Immature natural killer cell (primary cell): ENCODE results near the gene AGER. TPM values are rescaled to one million over a fixed set of nuclear protein-coding genes. Genes with fewer than 3 reads are reported as not detected.
"Not testable (repeated sequence)": the region's sequence is repeated elsewhere in the genome, so short reads cannot be mapped to it uniquely, and the experiment has no call there.

Experiments used
- DNase-seq, 3 donors: peaks; one replicate each; pipeline ENCODE4 v3.0.0; 2022; ENCODE audit warnings: mixed read lengths in 1 of 3
- H3K27ac Mint-ChIP-seq, 6 donors: one replicate each; pipeline ENCODE4 v1.8.0; 2020; ENCODE audit warnings: mixed read lengths in 6 of 6, mild to moderate bottlenecking in 5 of 6, inconsistent platforms in 4 of 6, moderate library complexity in 3 of 6
- H3K27me3 Mint-ChIP-seq, 3 donors: one replicate each; pipeline ENCODE4 v1.8.0; 2020 to 2021; ENCODE audit warnings: low read depth in 3 of 3, mild to moderate bottlenecking in 3 of 3, mixed read lengths in 3 of 3, moderate library complexity in 3 of 3, inconsistent platforms in 1 of 3
- H3K36me3 Mint-ChIP-seq, 3 donors: one replicate each; pipeline ENCODE4 v1.8.0; 2020; ENCODE audit warnings: mixed read lengths in 3 of 3, inconsistent platforms in 2 of 3, mild to moderate bottlenecking in 2 of 3
- H3K4me1 Mint-ChIP-seq, 2 donors: one replicate each; pipeline ENCODE4 v1.8.0; 2020; ENCODE audit warnings: inconsistent platforms in 2 of 2, mild to moderate bottlenecking in 2 of 2, mixed read lengths in 2 of 2, moderate library complexity in 1 of 2
- H3K4me3 Mint-ChIP-seq, 5 donors: one replicate each; pipeline ENCODE4 v1.8.0; 2020; ENCODE audit warnings: mild to moderate bottlenecking in 5 of 5, mixed read lengths in 5 of 5, inconsistent platforms in 3 of 5, moderate library complexity in 3 of 5
- H3K9me3 Mint-ChIP-seq, 6 donors: one replicate each; pipeline ENCODE4 v1.8.0; 2020; ENCODE audit warnings: mild to moderate bottlenecking in 6 of 6, mixed read lengths in 6 of 6, inconsistent platforms in 4 of 6, moderate library complexity in 3 of 6
- polyA plus RNA-seq, 3 donors: library from polyadenylated mRNA; unstranded; fragments of 300-500 nt; fragmentation: Illumina TruSeq; gene quantifications; one replicate each; pipeline ENCODE4 v1.2.3, GENCODE V29; 2021

The AGER gene
- polyA plus RNA-seq, 3 donors from 2014 or later = 0.25 to 0.57 TPM; not detected in 1

- H3K36me3 Mint-ChIP-seq, DNase-seq, H3K4me1 Mint-ChIP-seq, H3K4me3 Mint-ChIP-seq, H3K27ac Mint-ChIP-seq, H3K27me3 Mint-ChIP-seq, H3K9me3 Mint-ChIP-seq: not testable (repeated sequence)
Observed at GRCh38 chr6:32211432-32211831, 27.4 kb upstream of the AGER start.

GRCh38 chr6:32210191-32210601 is 26.1 kb upstream of the AGER start:
- Mint-ChIP-seq H3K27ac (peak overlapping the region in 2 of 6 donors; percentile 64 to 71), H3K27me3 (peaks cover 0 to 4% (median 0%) of the 10 kb centered on the region in 3 donors), H3K4me3 (no peak overlapping the region), H3K4me1 (no peaks in the 10 kb centered on the region), H3K9me3 (no peaks in the 10 kb centered on the region), H3K36me3 (no peaks in the 10 kb centered on the region)
- DNase-seq = no peak

- Mint-ChIP-seq H3K4me3 (no peak overlapping the region), H3K27ac (no peak overlapping the region)
- DNase-seq = no peak
Observed at GRCh38 chr6:32208996-32209395, 24.9 kb upstream of the AGER start.

GRCh38 chr6:32204268-32204715 is 20.2 kb upstream of the AGER start:
- H3K4me3 Mint-ChIP-seq = no peak overlapping the region
- peaks cover 0 to 4% (median 0%) of the 10 kb centered on the region in 3 donors for H3K36me3 Mint-ChIP-seq
- no peak for DNase-seq
- H3K9me3 Mint-ChIP-seq = no peaks in the 10 kb centered on the region
- H3K27me3 Mint-ChIP-seq = peaks cover 0 to 6% (median 4%) of the 10 kb centered on the region in 3 donors
- no peak overlapping the region for H3K27ac Mint-ChIP-seq
- H3K4me1 Mint-ChIP-seq = no peaks in the 10 kb centered on the region

More at GRCh38 chr6:32208996-32209395, 24.9 kb upstream of the AGER start:
- Mint-ChIP-seq H3K4me1 (no peaks in the 10 kb centered on the region), H3K27me3 (peaks cover 0 to 4% (median 3%) of the 10 kb centered on the region in 3 donors), H3K9me3 (no peaks in the 10 kb centered on the region), H3K36me3 (peaks cover 0 to 4% (median 0%) of the 10 kb centered on the region in 3 donors)

- Mint-ChIP-seq H3K4me1 (no peaks in the 10 kb centered on the region), H3K9me3 (no peaks in the 10 kb centered on the region), H3K36me3 (peaks cover 0 to 4% (median 0%) of the 10 kb centered on the region in 3 donors), H3K27ac (no peak overlapping the region), H3K27me3 (peaks cover 0 to 6% (median 4%) of the 10 kb centered on the region in 3 donors), H3K4me3 (no peak overlapping the region)
- DNase-seq = no peak
Observed at GRCh38 chr6:32203426-32204267, 19.6 kb upstream of the AGER start.

- DNase-seq = no peak
- peaks cover 0 to 4% (median 0%) of the 10 kb centered on the region in 3 donors for H3K36me3 Mint-ChIP-seq
- H3K27ac Mint-ChIP-seq = no peak overlapping the region
- H3K4me1 Mint-ChIP-seq = peaks cover 0 to 1% of the 10 kb centered on the region in 2 donors
- peaks cover 0 to 6% (median 4%) of the 10 kb centered on the region in 3 donors for H3K27me3 Mint-ChIP-seq
- no peak overlapping the region for H3K4me3 Mint-ChIP-seq
- H3K9me3 Mint-ChIP-seq = no peaks in the 10 kb centered on the region
Observed at GRCh38 chr6:32202186-32202585, 18.1 kb upstream of the AGER start.

GRCh38 chr6:32200711-32201475 is 16.8 kb upstream of the AGER start:
- H3K4me3 Mint-ChIP-seq = no peak overlapping the region
- peaks cover 0 to 4% (median 0%) of the 10 kb centered on the region in 3 donors for H3K36me3 Mint-ChIP-seq
- peaks cover 10 to 11% of the 10 kb centered on the region in 2 donors for H3K4me1 Mint-ChIP-seq
- no peaks in the 10 kb centered on the region for H3K9me3 Mint-ChIP-seq
- DNase-seq = no peak
- H3K27me3 Mint-ChIP-seq = peaks cover 5 to 15% (median 10%) of the 10 kb centered on the region in 3 donors
- H3K27ac Mint-ChIP-seq = peak overlapping the region in 1 of 6 donors; percentile 57

GRCh38 chr6:32198866-32199265 is 14.8 kb upstream of the AGER start:
- H3K27me3 Mint-ChIP-seq = peaks cover 8 to 12% (median 12%) of the 10 kb centered on the region in 3 donors
- peak overlapping the region in 1 of 5 donors; percentile 51 for H3K4me3 Mint-ChIP-seq

GRCh38 chr6:32198345-32198696 is 14.3 kb upstream of the AGER start:
- peak overlapping the region in 4 of 6 donors; percentile 40 to 99 (median 66) for H3K27ac Mint-ChIP-seq
- H3K27me3 Mint-ChIP-seq = peaks cover 8 to 12% (median 12%) of the 10 kb centered on the region in 3 donors
- peak overlapping the region in 1 of 5 donors; percentile 42 for H3K4me3 Mint-ChIP-seq
- H3K36me3 Mint-ChIP-seq = no peaks in the 10 kb centered on the region
- no peaks in the 10 kb centered on the region for H3K9me3 Mint-ChIP-seq
- DNase-seq = no peak
- H3K4me1 Mint-ChIP-seq = peaks cover 32 to 33% of the 10 kb centered on the region in 2 donors

More at GRCh38 chr6:32198866-32199265, 14.8 kb upstream of the AGER start:
- no peaks in the 10 kb centered on the region for H3K36me3 Mint-ChIP-seq
- H3K9me3 Mint-ChIP-seq = no peaks in the 10 kb centered on the region
- H3K27ac Mint-ChIP-seq = peak overlapping the region in 4 of 6 donors; percentile 40 to 99 (median 66)
- peaks cover 27% of the 10 kb centered on the region in 2 donors for H3K4me1 Mint-ChIP-seq
- DNase-seq = no peak

- H3K4me1 Mint-ChIP-seq = peaks cover 42 to 44% of the 10 kb centered on the region in 2 donors
- peak overlapping the region; percentile 99 to 100 (median 100) for H3K27ac Mint-ChIP-seq
- no peaks in the 10 kb centered on the region for H3K36me3 Mint-ChIP-seq
- H3K27me3 Mint-ChIP-seq = peaks cover 10 to 16% (median 14%) of the 10 kb centered on the region in 3 donors
- H3K4me3 Mint-ChIP-seq = peak overlapping the region; percentile 98 to 99 (median 98)
- no peaks in the 10 kb centered on the region for H3K9me3 Mint-ChIP-seq
- no peak for DNase-seq
Observed at GRCh38 chr6:32196682-32197616, 12.9 kb upstream of the AGER start.

- Mint-ChIP-seq H3K27ac (peak overlapping the region; percentile 99 to 100 (median 100)), H3K36me3 (no peaks in the 10 kb centered on the region), H3K4me1 (peaks cover 50 to 52% of the 10 kb centered on the region in 2 donors), H3K9me3 (no peaks in the 10 kb centered on the region), H3K27me3 (peaks cover 11 to 21% (median 18%) of the 10 kb centered on the region in 3 donors), H3K4me3 (peak overlapping the region; percentile 98 to 99 (median 98))
- peak; percentile 81 to 87 (median 84) for DNase-seq
Observed at GRCh38 chr6:32195902-32196681, 12.0 kb upstream of the AGER start.

GRCh38 chr6:32195652-32195901 is 11.5 kb upstream of the AGER start:
- Mint-ChIP-seq H3K4me1 (peaks cover 53 to 56% of the 10 kb centered on the region in 2 donors), H3K27ac (peak overlapping the region; percentile 99 to 100 (median 100)), H3K9me3 (no peaks in the 10 kb centered on the region), H3K27me3 (peaks cover 12 to 22% (median 18%) of the 10 kb centered on the region in 3 donors), H3K4me3 (peak overlapping the region; percentile 98 to 99 (median 98)), H3K36me3 (no peaks in the 10 kb centered on the region)
- DNase-seq = peak; percentile 100
